HG03558 (cell line): ENCODE measurements around the gene FLAD1.
"Not testable (repeated sequence)": the region's sequence is repeated elsewhere in the genome, so short reads cannot be mapped to it uniquely, and the experiment has no call there.

Experiments used
- ATAC-seq: cut with Tn5 transposase; IDR thresholded peaks from one replicate; pipeline ENCODE4 v1.9.1; 2021; ENCODE audit warnings: moderate number of reproducible peaks; ENCODE audit not compliant: unreplicated experiment; ENCODE audit errors: extremely low read depth

The FLAD1 gene

DNA sequence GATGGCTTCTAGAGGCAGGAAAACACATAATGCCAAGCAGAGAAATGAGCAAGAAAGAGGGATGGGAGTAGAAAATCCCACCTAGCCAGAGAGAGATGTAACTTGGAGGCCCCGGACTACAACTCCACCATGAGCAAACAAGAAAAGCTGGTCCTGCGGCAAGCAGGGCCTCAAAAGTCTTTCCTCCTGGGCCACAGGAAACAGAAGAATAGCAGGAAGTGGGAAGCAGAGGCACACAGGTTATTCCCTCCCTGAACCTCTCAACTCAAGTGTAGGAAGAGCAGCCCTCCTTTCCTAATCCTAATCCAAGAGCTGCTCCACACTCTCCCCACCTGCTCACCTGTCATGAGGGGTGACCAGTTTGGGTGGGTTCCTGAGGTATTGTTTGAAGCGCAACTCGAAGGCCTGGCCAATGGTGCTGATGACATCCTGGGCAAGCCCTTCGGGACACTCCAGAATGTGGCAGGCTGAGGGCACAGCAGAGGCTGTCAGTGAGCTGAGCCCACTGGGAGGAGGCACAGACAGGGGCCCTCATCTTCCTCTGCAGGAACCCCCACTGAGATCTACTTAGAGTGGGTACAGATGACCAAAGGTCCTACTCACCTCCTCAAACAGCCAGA, 15.7 kb upstream of the FLAD1 start:
- no peak for ATAC-seq

DNA sequence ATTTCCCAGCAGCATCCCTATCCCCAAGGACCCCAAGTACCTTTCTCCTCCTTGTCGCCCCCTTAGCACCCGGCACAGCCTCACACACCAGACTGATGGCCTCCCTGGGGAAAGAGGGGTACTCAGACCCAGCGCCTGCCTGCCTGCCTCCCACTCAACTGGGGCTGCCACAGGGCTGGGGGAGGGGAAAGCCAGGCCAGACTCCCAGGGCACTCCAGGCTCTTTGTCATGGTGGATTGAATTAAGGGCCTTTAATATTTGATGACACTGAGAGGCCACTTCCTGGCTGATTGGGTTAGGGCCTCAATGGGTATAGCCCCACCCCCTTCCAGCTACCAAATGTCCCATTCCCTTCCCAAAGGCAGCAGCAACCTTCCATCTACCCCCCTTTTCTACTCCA, 14.4 kb upstream of the FLAD1 start:
- no peak for ATAC-seq

DNA sequence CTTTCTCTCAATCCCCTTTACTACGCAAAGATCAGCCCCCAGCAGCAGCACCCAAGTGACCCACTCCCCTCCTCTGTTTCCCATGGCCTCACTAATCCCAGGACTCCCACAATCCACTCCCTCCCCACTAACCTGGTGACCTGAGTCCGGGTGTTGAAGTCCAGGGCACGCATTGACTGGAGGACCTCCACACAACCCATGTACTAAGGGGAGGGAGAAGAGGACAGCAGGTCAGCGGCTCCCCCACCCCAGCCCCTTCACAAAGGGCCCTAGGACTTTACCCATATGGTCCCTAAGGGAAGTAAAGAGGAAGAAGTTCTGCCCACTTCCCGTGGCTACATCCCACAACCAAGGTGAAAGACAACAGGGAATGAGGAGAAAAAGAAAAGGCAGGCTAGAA, 13.9 kb upstream of the FLAD1 start:
- ATAC-seq = no peak

DNA sequence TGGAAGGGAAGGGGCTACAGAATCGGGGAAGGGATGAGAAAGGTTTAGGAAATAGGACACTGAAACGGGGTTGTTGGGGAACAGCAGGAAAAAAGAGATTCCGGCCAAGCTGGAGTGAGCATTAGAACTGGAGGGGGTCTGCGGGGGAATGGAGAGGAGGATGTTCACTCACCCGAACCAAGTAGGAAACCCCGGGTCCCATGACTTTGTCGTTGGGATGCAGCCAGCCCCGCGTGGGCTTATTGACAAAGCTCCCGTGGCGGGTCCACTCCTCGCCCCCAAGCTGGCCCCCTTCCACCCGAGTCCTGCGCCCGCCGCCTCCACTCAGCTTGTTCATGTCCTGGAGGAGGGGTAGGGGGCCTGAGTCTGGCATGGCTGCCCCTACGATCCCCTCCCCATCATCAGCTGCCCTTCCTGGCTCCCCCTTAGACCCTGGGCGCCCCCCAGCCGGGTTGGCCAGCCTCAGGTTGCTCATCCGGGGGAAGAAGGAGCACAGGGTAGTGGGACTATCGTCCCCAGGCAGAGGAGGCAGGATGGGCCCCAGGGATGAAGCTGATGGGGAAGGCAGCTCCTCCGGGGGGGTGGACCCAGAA, 13.2 kb upstream of the FLAD1 start:
- ATAC-seq = no peak

DNA sequence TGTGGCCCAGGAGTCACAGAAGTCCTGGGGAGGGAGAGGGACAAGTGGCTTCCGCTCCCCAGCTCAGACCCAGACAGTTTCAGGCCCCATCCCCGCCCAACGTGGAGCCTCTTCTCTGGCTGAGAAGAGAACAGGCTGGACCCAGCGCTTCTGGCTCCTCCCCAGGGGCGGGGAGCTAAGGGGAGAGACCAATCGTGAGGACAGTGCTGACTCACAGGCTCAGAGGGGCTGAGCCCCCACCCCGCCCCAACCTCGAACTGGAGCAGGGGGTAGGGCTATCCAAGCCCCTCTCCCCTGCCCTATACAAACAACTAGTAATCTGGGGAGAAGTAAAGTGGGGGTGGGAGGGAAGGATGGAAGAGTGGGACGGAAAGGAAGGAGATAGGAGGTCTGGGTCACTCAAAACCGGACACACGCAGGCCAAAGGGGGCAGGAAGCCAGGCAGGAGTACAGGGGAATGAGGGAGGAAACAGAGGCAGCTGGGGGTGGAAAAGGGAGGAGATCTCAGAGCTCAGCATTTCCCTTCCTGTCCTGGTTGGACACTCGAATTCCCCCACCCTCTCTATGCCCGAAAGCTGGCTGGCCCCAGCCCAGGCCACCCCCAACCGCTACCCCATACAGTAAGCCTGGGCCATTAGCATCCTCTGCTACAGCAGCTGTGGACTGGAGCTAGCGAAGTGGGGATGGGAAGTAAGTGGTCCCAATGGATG, 12.4 kb upstream of the FLAD1 start, which contains the start of gene SHC1:
Gene SHC1, minus strand, starts transcription at position 117 of the 710 bp plus-strand sequence. CDS start 221 bp downstream, outside the sequence.
- ATAC-seq = no peak

DNA sequence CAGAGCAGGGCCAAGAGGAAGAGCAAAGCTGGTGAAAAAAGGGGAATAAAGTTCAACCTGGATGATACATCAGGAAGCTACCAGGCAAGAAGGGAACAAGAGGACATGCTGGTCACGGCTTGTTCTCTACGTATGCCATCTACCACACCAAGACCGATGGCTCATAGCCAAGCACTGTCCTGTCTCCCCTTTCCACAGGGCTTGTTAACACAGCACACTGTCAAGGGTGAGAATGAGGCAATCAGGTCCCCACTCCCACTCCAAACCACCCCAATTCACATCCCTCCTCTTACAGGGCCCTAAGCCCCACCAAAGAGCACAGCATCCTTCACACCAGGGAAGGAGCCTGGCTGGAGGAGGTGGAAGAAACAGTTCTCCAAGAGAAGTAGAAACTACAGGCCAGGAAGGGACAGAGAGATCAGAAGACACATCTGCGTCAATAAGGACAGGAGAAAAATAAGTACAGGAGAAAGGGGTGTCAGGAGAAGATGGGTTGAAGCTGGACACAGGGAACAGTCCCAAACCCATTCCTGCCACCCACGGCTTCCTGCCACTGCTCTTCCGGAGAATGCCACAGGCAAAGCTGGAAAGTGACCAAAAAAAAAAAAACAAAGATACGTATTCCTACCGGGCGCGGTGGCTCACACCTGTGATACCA, 11.7 kb upstream of the FLAD1 start:
- ATAC-seq = no peak

DNA sequence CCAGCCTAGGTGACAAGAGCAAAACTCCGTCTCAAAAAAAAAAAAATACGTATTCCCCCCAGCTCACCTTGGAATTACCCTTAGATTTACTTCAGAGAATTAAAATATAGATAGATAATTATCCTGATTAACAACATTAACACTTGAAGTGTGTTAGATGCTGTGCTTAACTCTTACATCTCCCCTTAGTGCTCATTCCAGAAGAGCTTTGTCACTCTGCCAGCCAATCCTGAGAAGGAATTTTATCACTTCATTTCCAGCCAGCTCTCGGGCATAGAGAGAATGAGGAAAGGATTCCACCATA, 11.0 kb upstream of the FLAD1 start:
- ATAC-seq = no peak

DNA sequence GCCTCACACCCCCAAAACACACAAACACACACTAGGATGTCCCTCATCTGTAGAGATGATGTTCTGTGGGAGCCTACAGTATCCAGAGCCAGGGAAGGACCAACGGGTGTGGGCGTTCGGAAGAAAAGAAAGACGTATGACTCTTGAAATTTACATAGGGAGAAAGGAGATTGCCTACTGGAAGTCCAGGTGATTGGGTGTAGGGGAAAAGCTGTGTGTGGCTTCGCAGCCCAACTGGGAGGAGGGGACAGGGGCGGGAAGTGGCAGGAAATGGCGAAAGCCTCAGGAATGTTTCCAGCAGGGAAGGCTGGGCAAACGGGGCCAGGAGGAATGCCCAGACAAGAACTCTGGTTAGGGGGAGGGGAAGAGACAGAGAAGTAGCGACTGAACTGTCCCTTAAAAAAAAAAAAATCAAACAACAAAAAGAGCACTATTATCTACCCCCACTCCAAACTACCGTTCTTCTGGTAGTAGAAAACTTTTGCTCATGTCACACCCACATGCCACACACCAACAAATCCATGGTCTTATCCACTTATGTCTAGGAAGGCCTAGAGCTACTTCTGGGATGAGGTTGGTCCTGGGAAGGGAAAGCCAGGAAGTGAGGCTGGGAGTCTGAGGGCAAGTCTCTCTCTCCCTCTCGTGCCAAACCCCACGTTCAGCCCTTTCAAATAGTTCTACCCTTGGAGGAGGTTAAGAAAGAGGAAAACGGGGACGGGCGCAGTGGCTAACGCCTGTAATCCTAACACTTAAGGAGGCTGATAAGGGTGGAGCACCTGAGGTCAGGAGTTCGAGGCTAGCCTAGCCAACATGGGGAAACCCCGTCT, 10.4 kb upstream of the FLAD1 start:
- ATAC-seq = no peak

DNA sequence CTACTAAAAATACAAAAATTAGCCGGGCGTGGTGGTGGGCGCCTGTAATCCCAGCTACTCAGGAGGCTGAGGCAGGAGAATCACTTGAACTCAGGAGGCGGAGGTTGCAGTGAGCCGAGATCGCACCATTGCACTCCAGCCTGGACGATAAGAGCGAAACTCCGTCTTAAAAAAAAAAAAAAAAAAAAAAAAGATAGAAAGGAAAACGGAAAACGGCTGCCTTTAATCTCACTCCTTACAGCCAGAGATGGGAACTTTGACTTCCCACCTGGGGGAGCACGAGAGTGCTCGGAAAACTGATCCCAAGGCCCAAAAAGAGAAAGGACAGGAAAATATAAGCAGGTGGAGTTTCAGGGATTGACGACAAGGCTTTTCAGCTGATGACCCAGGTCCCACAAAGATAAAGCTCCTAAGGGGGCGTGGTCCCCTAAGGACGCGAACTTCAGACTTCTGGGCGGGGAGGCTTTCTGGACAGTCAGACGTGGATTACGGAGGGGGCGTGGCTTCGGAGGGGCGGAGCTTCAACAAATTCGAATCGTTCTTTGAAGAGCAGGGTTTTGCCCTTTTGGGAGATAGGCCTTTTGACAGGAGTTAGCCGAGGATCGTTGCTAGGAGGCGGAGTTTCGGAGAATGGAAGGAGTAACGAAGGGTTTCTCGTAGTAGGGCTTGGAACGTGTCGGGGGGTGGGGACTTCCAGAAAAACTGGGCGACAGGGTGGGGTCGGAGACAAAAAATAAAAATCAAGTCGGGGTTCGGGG, 9.6 kb upstream of the FLAD1 start:
- no peak for ATAC-seq

DNA sequence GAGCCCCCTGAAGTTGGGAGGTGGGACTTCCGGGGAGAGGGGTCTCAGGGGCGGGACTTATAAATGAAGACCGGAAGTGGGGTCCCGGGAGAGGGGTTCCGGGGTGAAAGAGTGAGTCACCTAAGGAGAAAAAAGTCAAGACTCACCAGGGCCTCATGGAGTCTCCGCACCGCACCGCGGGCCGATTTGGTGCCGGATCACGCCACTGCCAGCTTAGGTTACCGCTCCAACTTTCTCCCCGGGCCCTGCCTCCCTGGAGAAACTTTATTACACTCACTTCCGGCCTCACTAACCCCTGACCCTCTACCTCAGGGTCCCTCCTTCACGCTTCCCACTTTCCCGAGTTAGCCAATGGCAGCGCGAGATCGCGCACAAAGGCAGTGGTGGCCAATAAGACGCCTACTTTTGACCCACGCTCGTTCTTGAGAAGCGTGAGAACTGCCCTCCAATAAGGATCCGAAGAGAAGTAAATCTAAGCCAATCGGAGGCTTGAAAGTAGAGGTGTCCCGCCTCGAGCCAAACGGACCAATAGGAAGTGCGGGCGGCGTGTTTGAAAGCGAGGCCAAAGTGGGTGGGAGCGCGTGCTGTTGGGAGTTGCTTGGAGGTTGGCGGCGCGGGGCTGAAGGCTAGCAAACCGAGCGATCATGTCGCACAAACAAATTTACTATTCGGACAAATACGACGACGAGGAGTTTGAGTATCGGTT, 8.9 kb upstream of the FLAD1 start, which contains the start of gene CKS1B:
Gene CKS1B, plus strand, starts transcription at position 580 of the 706 bp plus-strand sequence. Its CDS starts 65 bp downstream, at position 645.
- peak; percentile 54 for ATAC-seq

DNA sequence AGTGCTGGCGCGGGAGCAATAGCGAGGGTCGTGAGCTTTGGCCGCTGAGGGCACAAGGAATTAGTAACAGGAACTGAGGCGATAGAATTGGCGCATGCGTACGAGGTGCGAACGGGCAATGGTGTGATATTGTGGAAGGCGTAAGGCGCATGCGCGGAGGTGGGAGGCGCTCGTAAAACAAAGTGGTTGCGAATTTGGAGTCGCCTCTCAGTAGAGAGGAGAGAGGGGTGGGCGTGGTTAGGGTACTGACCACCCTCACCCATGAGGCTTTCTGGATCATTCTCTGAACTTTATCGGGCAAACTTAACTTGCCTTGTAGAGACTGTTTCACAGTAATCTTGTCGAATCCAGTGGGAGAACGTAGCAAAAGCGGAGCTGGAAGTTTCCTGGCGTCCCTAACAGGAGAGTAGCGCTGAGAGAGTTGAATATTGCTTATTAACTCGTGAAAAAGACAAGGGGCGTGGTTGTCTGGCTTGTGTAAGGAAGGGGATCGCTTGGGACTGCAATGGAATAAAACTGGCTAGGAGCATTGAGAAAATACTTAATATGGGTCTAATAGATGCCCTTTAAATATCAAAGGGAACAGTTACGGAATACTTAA, 8.2 kb upstream of the FLAD1 start:
- ATAC-seq = peak; percentile 32

DNA sequence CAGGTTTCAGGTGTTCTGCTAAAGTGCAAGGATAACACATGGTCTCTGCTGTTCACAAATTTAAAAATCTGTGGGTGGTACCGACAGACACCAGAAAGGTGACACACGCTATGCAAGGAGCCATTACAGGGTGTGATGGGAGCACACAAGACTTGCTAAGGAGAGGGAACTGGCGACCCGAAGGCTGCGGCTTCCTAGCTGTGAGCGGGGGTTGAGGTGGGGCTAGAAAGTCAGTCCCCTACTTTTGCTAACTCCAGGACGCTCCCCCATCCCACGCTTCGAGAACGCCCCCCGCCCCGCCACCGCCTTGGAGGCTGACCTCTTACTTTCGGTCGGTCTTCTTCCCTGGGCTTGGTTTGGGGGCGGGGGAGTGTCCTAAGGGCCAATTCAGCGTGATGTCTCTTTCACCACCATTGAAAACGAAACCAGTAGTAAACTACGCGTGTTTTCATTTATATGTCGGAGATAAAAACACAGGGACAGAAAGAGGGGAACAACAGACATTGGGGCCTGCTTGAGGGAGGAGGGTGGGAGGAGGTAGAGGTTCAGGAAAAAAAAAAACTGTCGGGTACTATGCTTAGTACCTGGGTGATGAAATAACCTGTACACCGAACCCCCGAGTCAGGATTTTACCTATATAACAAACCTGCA, 7.6 kb upstream of the FLAD1 start:
- no peak for ATAC-seq

DNA sequence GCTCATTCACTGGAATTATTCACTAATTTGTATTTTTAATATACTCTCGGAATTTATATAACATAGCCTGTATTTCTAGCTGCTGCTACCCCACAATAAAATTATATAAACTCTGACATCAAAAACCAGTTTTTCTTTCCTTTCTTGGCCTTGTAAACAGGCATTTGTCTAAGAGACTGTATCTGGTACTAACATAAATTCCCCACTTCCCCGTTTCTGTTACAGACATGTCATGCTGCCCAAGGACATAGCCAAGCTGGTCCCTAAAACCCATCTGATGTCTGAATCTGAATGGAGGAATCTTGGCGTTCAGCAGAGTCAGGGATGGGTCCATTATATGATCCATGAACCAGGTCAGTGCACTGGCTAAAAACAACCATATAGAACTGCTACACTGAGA, 5.4 kb upstream of the FLAD1 start:
- not testable (repeated sequence) for ATAC-seq

DNA sequence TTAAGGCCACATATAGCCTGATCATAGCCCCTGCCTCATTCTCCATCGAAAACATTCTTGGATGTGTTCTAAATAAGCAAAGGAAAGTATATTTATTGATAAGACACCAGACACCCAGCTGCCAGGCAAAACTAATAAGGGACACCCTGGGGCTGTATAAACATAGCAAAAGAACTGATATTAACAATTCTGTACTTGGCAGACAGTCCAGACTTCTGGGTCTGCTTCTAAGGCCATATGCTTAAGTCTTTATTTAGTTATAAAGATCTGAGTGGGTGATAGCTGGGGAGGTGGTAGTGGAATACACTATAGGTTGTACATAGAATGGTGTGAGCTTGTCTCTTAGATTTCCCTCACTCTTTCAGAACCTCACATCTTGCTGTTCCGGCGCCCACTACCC, 4.8 kb upstream of the FLAD1 start:
- ATAC-seq = no peak

DNA sequence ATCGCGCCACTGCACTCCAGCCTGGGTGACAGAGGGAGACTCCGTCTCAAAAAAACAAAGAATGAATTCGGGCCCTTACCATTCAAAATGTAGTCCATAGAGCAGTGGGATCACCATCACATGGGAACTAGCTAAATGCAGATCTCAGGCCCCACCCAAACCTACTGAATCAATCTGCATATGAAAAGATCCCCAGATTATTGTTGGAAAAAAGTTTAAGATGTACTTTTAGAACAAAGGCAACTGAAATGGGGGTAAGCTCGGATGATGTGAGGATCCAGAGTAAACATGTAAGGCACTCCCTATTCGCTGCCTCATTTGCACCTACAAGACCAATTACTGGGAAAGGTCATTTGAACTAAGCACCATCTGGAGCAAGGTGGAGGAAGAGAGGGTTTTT, 803 bp upstream of the FLAD1 start:
- ATAC-seq = no peak

DNA sequence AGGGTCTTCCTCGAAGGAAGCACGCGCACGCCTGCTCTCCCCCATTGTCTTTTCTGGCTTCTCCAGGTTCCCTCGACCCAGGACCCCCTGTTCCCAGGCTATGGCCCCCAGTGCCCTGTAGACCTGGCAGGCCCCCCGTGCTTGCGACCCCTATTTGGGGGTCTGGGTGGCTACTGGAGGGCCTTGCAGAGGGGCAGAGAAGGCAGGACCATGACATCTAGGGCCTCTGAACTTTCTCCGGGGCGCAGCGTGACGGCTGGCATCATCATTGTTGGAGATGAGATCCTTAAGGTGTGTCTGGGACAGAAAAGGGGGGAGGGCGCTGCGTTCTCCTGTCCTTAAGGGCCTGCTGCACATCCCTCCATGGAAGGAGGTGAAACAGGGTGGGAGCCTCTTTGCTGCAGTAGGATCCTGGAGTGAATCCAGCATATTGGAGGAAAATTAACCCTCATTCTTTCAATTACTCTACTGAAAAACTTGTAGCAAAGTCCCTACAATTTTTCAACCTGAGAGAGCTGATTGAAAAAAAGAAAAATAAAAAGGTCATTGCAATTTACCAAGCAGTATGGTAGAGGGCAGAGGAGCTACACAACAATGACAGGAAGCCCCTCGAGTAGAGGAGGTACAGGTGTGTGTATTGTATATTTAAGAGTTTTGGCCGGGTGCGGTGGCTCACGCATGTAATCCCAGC, 777 bp downstream of the FLAD1 start:
- ATAC-seq = no peak

DNA sequence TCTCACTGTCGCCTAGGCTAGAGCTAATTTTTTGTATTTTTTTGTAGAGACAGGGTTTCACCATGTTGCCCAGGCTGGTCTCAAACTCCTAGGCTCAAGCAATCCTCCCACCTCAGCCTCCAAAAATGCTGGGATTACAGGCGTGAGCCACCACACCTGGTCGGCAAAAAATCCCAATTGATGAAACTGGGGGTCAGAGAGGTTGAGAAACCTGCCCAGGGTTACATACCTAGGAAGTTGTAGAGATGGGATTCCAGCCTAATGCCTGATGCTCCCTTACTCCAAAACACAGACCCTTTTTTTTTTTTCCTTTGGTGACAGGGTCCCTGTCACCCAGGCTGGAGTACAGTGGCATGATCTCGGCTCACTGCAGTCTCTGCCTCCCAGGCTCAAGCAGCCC, 3.6 kb downstream of the FLAD1 start:
- not testable (repeated sequence) for ATAC-seq

DNA sequence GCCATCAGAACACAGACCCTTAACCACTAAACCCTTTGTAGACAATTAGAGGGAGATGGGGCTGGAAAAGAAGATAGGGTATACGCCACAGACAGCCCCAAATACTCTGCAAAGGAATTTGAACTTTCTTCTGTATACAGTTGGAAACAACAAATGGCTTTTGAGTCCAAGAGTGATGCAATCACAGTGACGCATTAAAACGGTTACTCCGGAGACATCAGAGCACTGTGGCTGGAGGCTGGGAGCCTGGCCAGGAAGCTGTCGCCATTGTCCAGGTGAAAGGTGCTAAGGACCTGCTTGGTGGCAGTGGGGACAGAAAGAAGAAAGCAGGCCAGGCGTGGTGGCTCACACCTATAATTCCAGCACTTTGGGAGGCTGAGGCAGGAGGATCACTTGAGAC, 4.2 kb downstream of the FLAD1 start:
- no peak for ATAC-seq
